Stimulated activated CD4-positive, alpha-beta T cell treated with anti-CD3 and anti-CD28 coated beads, Interleukin-1b, Interleukin-23, amount 100 ng/mL, for 4 hours (primary cell): ENCODE measurements around the gene MSI1.

Experiments used
- DNase-seq, 2 donors: peaks; one replicate each; pipeline ENCODE4 v3.0.0-alpha.2; 2020; ENCODE audit warnings: low read depth in 2 of 2

Gene MSI1

GRCh38 chr12:120377611-120378010 lies 8.6 kb upstream of the MSI1 start:
- DNase-seq = no peak

- DNase-seq = no peak
Measured at GRCh38 chr12:120376934-120377572, 8.1 kb upstream of the MSI1 start.

DNA sequence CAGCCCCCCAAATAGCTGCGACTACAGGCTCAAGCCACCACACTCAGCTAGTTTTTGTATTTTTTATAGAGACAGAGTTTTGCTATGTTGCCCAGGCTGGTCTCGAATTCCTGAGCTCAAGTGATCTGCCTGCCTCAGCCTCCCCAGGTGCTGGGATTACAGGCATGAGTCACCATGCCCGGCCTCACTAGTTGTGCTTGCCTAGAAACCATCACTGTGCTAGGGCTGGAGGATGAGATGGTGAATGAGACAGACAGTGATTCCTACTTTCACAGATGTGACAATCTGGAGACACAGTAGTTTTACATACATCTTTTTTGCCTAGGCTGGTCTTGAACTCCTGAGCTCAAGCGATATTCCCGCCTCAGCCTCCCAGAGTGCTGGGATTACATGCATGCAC lies 7.5 kb upstream of the MSI1 start:
- no peak for DNase-seq

- DNase-seq = no peak
Measured at GRCh38 chr12:120376009-120376408, 7.0 kb upstream of the MSI1 start.

DNA sequence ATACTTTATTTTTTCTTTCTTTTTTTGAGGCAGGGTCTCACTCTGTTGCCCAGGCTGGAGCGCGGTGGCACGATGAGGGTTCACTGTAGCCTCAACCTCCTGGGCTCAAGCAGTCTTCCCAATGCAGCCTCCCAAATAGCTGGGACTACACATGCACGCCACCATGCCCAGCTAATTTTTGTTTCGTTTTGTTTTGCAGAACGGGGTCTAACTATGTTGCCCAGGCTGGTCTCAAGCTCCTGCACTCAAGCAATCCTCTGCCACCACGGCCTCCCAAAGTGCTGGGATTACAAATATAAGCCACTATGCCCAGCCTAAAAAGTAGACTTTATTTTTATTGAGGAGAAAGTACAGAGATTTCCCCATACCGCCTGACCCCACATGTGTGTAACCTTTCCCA lies 4.7 kb upstream of the MSI1 start:
- DNase-seq = no peak

GRCh38 chr12:120370343-120371243 lies 1.6 kb upstream of the MSI1 start:
- no peak for DNase-seq

- no peak for DNase-seq
Measured at GRCh38 chr12:120369603-120370342, 809 bp upstream of the MSI1 start.

DNA sequence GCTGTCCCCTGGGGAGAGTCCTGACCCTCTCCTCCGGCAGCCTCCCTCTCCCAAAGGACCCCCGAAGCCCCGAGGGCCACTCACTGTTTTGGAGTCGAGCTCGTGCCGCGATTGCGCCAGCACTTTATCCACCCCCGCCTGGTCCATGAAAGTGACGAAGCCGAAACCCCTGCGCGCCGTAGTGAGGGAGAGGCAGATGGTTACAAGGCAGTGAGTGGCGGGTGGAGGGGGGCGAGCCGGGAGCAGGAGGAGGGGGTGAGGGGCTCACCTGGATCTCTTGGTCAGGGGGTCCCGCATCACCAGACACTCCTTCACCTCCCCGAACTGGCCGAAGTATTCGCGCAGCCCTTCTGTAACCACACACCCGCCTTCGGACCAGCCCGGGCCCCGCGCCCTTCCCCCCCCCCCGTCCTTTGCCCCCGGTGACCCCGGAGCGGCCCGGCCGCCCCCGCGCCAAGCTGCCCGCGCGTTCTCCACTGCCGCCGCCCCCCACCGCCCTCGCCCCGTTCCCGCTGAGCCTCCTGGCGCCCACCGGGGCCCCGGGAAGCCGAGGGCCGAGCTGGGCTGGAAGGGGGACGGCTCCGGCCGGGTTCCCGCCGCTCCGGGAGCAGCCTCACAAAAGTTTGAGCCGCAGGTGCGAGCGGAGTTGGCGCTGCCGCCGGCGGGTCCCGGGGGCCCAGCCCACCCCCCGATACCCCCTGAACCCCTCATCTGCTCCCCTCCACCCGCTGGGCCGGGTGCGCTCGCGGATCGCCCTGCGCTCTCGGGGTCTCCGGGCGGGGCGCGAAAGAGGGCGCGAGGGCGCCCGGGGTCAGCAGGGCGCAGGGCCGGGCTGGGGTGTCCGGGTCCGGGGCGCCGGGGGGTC lies 808 bp downstream of the MSI1 start:
- peak; percentile 11 to 41 for DNase-seq

- peak in 1 of 2 donors; percentile 9 for DNase-seq
Measured at GRCh38 chr12:120367233-120367923, 1.6 kb downstream of the MSI1 start.

- DNase-seq = no peak
Measured at GRCh38 chr12:120366845-120367232, 2.1 kb downstream of the MSI1 start.

DNA sequence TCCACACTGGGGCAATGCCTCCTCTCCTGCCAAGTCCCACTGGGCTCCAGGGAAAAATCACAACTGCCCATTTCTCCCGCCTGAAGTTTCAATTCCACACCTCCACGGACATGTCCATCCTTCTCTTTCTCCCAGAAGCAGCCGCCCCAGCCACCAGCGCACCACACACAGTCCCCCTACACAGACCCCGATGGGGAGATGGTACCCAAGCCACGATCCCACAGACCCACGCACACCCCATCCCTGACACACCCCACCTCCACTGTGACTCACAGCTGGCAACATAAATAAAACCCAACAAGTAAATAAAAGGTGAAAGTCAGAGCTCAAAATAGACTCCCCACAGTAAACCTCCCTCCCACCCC lies 2.6 kb downstream of the MSI1 start:
- no peak for DNase-seq

GRCh38 chr12:120365675-120366340 lies 3.2 kb downstream of the MSI1 start:
- DNase-seq = no peak

GRCh38 chr12:120364487-120364886 lies 4.5 kb downstream of the MSI1 start:
- DNase-seq = no peak

DNA sequence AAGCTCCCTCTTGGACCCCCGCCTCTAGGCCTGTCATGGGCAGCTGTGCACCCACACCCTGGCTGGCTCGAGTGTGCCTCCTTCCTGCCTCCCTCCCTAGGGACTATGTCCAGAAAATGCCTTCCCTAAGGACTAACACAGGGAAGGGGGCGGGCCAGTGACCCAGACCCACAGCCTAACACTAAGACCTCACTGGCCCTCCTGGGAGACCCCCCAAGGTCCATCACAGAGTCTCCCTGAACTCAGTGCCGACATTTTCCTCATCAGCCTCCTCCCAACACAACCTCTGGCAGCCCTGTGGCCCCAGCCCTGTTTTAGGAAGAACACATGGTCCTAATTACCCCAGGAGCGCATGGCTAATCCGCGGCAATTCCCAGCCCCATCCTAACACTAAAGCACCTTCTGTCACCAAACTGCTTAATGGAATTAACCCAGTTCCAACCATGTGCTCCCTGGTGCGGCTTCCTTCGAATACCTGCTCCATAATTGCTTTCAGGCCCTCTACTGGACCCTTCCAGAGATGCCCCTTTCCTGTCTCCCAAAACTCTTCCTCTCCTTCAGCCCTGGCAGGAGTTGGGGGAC lies 5.6 kb downstream of the MSI1 start:
- no peak for DNase-seq

DNA sequence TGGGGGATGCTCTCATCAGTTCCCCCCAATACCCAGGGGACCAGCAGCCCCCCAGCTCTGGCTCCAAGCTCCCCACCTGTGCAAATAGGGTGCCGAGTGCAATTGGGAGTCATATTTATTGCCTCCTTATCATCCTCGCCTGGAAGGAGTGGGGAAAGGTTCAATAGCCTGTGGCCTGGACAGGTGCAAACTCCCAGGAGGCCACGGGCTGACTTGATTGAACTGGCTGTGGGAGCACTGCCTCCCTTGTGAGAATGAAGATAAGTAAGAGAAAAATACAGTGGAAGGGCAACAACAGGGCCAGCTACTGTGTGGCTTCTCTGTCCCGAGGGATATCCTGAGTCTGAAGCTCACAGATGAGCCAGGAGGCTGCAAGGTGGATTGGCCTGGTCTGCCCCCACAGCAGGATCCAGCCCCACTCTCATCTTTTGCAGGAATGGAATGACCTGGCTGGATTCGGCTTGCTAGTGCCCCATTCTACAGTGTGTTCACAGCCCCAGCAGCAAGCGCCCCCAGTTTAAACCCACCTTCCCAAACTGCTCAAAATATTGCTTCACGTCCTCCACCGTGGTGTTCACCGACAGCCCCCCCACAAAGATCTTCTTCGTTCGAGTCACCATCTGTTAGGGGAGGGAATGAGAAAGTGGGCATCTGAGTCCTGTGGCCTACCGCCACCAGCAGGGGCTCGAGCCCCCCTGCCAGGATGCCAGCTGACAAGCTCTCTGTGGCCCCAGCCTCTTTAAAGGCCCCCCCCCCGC lies 6.3 kb downstream of the MSI1 start:
- DNase-seq = no peak

GRCh38 chr12:120361506-120362208 lies 7.3 kb downstream of the MSI1 start:
- DNase-seq = no peak

DNA sequence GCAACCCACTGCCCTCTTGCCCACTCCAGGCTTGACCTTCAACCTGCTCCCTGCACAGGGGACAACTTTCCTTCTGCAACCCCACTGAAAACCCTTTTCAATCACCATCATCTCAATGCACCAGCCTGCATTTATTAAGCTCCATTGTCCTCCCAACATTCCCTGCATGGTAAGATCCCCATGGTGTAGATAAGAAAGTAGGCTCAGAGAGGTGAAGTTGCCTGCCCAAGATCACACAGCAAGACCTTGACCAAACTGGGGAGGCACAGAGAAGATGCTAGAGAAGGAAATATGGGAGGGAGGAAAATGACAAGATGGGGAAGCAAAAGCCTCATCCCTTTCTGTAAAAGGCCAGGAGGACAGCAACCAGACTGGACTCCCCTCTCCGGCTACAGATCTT lies 9.8 kb downstream of the MSI1 start:
- DNase-seq = no peak

- no peak for DNase-seq
Measured at GRCh38 chr12:120358412-120359100, 10.4 kb downstream of the MSI1 start.
